Hematopoietic multipotent progenitor cell treated with erythropoietin and hydrocortisone succinate and interleukin-3 and kit ligand, for 17 days (in vitro differentiated cells): ENCODE data around the gene GALNT17.

Experiments
- DNase-seq: peaks from one replicate; pipeline ENCODE4 v3.0.0-alpha.2; 2015; ENCODE audit warnings: low spot score

GALNT17 gene

GRCh38 chr7:71285571-71286145 lies 153.7 kb downstream of the GALNT17 start:
- DNase-seq: no peak

- DNase-seq: no peak
These were observed 154.4 kb downstream of the GALNT17 start for GRCh38 chr7:71286336-71286735.

DNA sequence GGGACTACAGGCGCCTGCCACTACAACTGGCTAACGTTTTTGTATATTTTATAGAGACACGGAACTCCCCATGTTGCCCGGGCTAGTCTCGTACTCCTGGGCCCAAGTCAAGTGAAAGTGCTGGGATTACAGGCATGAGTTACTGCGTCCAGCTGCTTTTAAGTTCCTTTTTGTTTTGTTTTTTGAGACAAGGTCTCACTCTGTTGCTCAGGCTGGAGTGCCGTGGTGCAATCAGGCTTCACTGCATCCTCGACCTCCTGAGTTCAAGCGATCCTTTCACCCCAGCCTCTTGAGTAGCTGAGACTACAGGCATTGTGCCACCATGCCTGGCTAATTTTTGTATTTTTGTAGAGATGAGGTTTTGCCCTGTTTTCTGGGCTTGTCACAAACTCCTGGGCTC lies 155.0 kb downstream of the GALNT17 start:
- DNase-seq: no peak

DNA sequence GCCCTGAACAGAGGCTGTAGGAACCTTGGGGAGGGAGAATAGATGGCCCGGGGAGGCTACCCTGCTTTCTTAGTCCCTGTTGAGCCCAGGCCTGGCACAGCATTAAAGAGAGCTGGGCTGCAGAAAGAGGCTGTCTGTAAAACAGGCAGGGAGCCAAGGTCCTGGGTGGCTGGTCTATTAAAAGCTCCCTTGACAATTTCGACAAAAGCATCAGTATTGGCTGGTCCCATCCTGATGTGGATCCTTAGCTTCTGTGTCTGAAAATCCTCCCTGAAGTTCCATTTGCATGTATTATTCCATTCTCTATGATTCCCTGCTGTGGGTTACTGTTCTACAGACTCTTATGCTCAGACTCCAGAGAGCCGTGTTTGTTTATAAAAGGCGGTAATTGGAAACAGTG lies 158.5 kb downstream of the GALNT17 start:
- DNase-seq: no peak

- DNase-seq: no peak
These were observed 166.4 kb downstream of the GALNT17 start for GRCh38 chr7:71298378-71298777.

DNA sequence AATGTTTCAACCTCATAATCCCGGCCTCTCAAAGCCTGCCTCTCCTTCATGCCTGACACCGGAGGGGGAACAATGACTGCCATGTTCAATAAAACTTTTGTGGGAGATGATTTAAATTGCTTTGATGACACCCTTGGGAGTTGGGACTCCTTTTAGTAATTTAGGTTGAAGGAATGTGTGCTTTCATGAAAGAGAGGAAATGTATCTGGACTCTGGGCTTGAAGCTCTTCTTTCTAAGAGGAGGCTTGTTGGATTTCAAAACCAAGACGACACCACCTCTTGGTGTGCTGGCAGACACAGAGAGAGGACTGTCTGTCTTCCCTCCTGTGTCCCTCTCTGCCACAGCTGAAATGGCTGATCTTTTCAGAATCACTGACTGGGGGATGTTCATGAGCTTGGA lies 168.1 kb downstream of the GALNT17 start:
- DNase-seq: no peak

GRCh38 chr7:71300603-71301002 lies 168.7 kb downstream of the GALNT17 start:
- no peak for DNase-seq

DNA sequence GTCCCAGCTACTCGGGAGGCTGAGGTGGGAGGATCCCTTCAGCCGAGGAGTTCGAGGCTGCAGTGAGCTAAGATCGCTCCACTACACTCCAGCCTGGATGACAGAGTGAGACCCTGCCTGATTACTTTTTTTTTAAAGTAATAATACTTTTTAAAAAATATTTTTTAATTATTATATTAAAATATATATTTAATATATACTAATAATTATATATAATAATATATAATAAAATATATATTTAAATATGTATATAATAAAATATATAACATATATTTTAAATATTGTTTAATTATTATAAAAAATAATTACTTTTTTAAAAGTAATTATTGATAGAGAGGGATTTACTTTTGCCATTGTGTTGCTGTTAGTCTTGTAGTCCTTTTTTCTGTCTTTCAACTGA lies 169.2 kb downstream of the GALNT17 start:
- DNase-seq: no peak

- no peak for DNase-seq
These were observed 171.6 kb downstream of the GALNT17 start for GRCh38 chr7:71303566-71303965.

DNA sequence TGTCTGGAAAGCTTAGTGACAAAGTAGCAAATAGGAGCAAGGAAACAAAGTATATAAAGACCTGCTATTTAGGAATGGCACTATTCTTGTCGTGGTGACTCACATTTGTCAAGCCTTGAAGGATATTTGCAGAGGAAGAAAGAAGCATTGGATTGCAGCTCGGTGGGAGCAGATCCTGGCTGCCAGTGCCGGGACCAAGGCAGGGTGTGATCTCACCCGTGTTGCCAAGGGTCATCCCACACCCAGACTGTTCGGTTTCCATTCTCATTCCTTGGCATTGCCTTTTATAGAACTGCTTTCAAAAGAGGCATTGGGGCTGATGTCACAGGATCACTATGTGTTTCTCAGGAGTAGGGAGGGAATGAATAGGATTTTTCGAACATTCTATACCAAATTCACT lies 176.2 kb downstream of the GALNT17 start:
- no peak for DNase-seq

DNA sequence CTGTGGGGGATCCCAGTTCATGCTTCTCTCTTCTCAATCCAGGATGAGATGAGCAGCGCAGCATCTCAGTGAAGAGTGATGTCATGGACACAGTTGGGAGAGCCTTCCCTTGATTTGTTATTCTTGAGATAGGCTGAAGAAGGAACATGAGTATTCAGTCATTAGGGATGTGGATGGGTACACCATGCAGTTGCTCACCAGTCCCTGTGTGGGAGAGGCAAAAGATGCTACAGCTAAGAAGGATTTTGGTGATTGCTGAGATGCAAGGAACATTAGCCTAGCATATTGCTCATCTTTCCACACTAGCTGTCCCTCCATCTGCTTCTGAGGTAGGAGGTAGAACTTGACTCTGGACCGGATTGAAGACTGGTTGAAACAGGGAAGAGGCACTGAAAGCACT lies 179.6 kb downstream of the GALNT17 start:
- DNase-seq: no peak

GRCh38 chr7:71312755-71313490 lies 181.0 kb downstream of the GALNT17 start:
- no peak for DNase-seq

DNA sequence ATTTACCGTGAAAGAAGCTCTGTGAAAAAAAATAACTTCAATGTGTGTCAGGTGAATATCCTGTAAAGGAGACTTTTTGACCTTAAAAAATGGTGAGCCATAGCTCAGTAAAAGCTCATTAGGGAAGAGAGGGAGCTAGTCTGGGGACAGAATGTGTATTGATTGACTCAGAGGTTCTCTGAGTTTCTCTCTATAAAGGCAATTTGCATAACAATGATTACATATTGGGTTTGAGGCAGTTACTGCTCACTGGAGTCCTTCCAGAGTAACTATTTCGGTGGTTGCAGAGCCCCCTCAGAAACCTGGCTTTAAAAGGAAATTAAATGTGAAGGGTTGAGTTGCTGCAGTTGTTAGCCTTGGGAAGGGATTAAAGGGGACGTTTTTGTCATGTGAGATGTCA lies 181.6 kb downstream of the GALNT17 start:
- no peak for DNase-seq

- DNase-seq: no peak
These were observed 189.0 kb downstream of the GALNT17 start for GRCh38 chr7:71320916-71321315.

DNA sequence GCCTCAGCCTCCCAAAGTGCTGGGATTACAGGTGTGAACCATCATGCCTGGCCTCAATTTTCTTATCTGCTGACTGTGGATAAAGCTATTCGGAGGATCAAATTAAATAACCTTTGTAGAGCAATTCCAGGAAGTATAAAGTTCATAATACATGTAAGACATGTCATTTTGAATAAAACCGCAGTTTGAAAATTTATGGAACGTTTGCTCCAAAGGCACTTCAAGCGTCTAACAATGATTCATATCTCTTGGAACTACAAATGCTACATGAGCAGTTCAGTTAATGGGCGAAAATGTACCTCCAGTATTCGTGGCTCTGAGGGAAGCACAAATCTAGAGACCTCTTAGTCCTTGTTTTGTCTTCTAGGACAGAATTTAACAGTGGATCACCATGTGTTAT lies 190.3 kb downstream of the GALNT17 start:
- no peak for DNase-seq

DNA sequence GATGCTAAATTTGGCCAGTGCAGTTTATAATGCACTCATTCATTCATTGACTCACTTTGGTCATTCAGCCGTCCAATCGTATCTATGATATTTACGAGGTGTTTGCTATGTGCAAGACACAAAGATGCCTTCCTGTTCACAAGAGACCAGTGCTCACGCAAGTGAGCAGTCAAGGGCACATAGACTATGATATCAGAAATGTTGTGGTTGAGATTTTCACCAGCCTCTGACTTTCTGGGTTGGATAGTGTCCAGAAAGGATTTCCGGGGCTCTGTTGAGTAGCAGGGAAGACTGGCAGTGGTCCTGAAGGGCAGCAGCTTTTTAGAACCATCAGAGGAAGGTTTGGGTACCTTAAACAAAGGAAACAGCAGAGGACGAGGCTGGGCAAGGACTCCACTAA lies 191.8 kb downstream of the GALNT17 start:
- DNase-seq: no peak

DNA sequence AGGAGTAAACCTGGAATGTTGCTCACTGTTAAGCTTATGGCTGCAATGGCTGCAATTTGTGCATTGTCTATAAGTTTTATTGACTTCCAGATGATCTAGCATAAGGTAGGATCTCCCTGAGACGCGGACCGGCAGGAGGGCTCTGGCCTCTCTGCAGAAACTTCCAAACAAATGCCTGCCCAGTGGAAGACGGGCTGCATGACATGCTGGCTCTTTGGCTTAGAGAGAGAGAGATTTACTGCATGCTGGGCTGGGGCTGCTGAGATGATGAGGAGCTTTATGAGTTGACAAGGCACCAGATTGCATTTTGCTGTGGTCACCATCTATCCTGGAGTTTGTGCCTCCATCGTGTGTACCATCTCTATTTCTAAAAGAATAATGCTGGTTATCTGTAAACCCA lies 193.2 kb downstream of the GALNT17 start:
- DNase-seq: no peak

DNA sequence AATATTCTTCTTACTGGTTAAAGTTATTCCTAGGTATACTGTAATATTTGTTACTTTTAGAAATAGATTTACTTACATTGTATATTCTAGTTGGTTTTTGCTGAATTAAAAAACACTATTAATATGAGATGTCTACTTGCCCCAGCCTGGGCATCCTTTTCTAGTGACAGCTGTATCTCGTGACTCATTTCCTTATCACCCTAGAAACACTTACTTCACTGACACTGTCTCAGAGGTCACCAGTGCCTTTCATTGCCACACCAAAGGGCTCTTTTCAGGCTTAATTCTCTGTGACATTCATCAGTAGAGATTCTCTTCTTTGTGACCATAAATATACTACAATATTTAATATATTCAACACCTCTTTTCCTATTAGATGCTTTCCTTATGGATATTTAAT lies 194.7 kb downstream of the GALNT17 start:
- DNase-seq: no peak

DNA sequence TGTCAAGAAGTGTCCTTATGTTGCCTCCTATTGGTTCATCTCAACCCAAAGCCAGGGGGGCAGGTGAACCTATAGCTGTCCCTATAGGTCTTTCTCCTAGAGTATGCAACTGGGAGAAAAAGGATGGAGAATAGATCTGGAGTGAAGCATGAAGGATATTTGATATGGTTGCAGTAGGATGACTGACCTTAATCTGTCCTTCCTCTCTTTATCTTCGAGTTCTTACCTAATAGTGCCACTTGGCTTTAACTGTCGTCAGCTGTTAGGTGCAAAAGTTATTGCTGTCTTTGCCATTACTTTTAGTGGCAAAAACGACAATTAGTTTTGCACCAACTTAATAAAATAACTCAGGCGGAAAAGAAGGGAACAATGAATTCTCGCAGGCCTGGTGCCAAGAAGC lies 196.0 kb downstream of the GALNT17 start:
- DNase-seq: no peak

- no peak for DNase-seq
These were observed 197.2 kb downstream of the GALNT17 start for GRCh38 chr7:71329030-71329660.

- no peak for DNase-seq
These were observed 200.3 kb downstream of the GALNT17 start for GRCh38 chr7:71332207-71332606.

DNA sequence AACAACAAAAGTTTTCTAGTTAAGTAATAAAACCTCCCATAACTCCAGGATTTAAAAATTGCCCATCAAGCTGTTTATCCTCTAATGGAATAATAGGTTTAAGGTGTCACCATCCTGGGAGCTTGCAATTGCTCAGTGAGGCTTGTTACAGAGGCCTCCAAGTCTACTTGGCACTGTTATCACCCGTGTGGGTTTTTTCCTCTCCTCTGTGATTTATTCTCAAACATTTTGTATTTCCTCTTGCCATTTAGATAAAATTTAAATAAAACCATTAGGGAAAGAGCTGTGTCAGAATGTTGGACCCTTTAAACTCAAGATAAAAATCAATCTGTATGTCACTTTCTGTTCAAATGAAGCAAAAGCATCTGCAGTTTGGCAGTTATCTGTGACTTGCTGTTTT lies 202.6 kb downstream of the GALNT17 start:
- no peak for DNase-seq

- no peak for DNase-seq
These were observed 206.9 kb downstream of the GALNT17 start for GRCh38 chr7:71338866-71339265.

GRCh38 chr7:71339924-71340323 lies 208.0 kb downstream of the GALNT17 start:
- DNase-seq: no peak
